SK-N-MC (cell line): ENCODE results near the gene AMACR.
"Not testable (repeated sequence)": the region's sequence is repeated elsewhere in the genome, so short reads cannot be mapped to it uniquely, and the experiment has no call there.

Source experiments
- DNase-seq: peaks from one replicate; pipeline ENCODE4 v3.0.0-alpha.2; 2011; ENCODE audit warnings: low read depth, low spot score
- H3K27ac ChIP-seq: fragments of 200-600 bp; sonication (generic); 2 replicates; pipeline ENCODE4 v1.5.1; 2016; ENCODE audit warnings: mixed run types
- H3K36me3 ChIP-seq: fragments of 200-600 bp; sonication (generic); 2 replicates; pipeline ENCODE4 v1.6.1; 2017; ENCODE audit warnings: antibody characterized with exemption, low read length, mixed read lengths; ENCODE audit not compliant: insufficient read depth
- H3K4me3 ChIP-seq: fragments of 200-600 bp; sonication (generic); 2 replicates; pipeline ENCODE4 v1.5.1; 2016
- H3K9ac ChIP-seq: fragments of 200-600 bp; sonication (generic); 2 replicates; pipeline ENCODE4 v1.8.0; 2017; ENCODE audit warnings: mixed run types, mixed read lengths; ENCODE audit not compliant: insufficient read length
- H3K9me3 ChIP-seq: fragments of 200-600 bp; sonication (generic); 2 replicates; pipeline ENCODE4 v1.6.1; 2017; ENCODE audit warnings: low read depth, mild to moderate bottlenecking, antibody characterized with exemption, low read length, moderate library complexity, mixed read lengths
- EZH2 ChIP-seq: fragments of 200-600 bp; sonication (generic); IDR thresholded peaks from one replicate; pipeline ENCODE4 v1.6.1; 2017; ENCODE audit warnings: antibody characterized with exemption
- FOXP2 ChIP-seq: optimal IDR thresholded peaks from 2 replicates; pipeline ENCODE3; 2011; ENCODE audit warnings: mild to moderate bottlenecking, moderate library complexity; ENCODE audit not compliant: insufficient read depth; ENCODE audit errors: extremely low read length, control extremely low read depth
- POLR2AphosphoS5 ChIP-seq: IDR thresholded peaks from 2 replicates; pipeline ENCODE4 v1.6.1; 2012; ENCODE audit warnings: mild to moderate bottlenecking, low read depth, low read length, borderline replicate concordance

Gene AMACR

GRCh38 chr5:34015120-34015822, 7.4 kb upstream of the AMACR start:
- no peaks in the 10 kb centered on the region; the same call in 1 of the 2 replicates for H3K36me3 ChIP-seq
- DNase-seq: no peak
- no peaks in the 10 kb centered on the region for H3K9me3 ChIP-seq
- no peak overlapping the region for H3K4me3 ChIP-seq
- no peak overlapping the region for H3K27ac ChIP-seq
- H3K9ac ChIP-seq: no peak overlapping the region
- TF ChIP-seq EZH2: no peak

- no peak overlapping the region for H3K9ac ChIP-seq
- no peaks in the 10 kb centered on the region; the same call in 1 of the 2 replicates for H3K36me3 ChIP-seq
- TF ChIP-seq EZH2 (no peak), FOXP2 (no peak), POLR2AphosphoS5 (no peak)
- no peaks in the 10 kb centered on the region for H3K9me3 ChIP-seq
- no peak overlapping the region for H3K4me3 ChIP-seq
- no peak for DNase-seq
- H3K27ac ChIP-seq: no peak overlapping the region
These were observed 6.8 kb upstream of the AMACR start for GRCh38 chr5:34014626-34015025.

- H3K4me3 ChIP-seq: no peak overlapping the region
- no peak for DNase-seq
- no peaks in the 10 kb centered on the region for H3K9me3 ChIP-seq
- H3K9ac ChIP-seq: no peak overlapping the region
- TF ChIP-seq EZH2 (no peak), FOXP2 (no peak), POLR2AphosphoS5 (no peak)
- no peaks in the 10 kb centered on the region for H3K36me3 ChIP-seq
- no peak overlapping the region for H3K27ac ChIP-seq
These were observed 5.7 kb upstream of the AMACR start for GRCh38 chr5:34013547-34013946.

- no peak overlapping the region for H3K4me3 ChIP-seq
- no peaks in the 10 kb centered on the region for H3K36me3 ChIP-seq
- no peak for TF ChIP-seq FOXP2
- no peak overlapping the region for H3K9ac ChIP-seq
- no peaks in the 10 kb centered on the region for H3K9me3 ChIP-seq
- DNase-seq: no peak
- no peak overlapping the region for H3K27ac ChIP-seq
These were observed 4.9 kb upstream of the AMACR start for GRCh38 chr5:34012791-34013190.

GRCh38 chr5:34011536-34011935, 3.7 kb upstream of the AMACR start:
- no peak for TF ChIP-seq EZH2
- no peak for TF ChIP-seq POLR2AphosphoS5
- no peak for TF ChIP-seq FOXP2
- no peaks in the 10 kb centered on the region for H3K9me3 ChIP-seq
- H3K9ac ChIP-seq: no peak overlapping the region
- DNase-seq: no peak
- H3K36me3 ChIP-seq: no peaks in the 10 kb centered on the region
- H3K27ac ChIP-seq: no peak overlapping the region
- no peak overlapping the region for H3K4me3 ChIP-seq

GRCh38 chr5:34010146-34010545, 2.3 kb upstream of the AMACR start:
- H3K9ac ChIP-seq, H3K27ac ChIP-seq, DNase-seq, H3K4me3 ChIP-seq, H3K36me3 ChIP-seq, H3K9me3 ChIP-seq: not testable (repeated sequence)

GRCh38 chr5:34009610-34010009, 1.8 kb upstream of the AMACR start:
- Histone ChIP-seq H3K9me3 (no peaks in the 10 kb centered on the region), H3K9ac (no peak overlapping the region), H3K27ac (no peak overlapping the region), H3K36me3 (peaks cover 9% of the 10 kb centered on the region), H3K4me3 (no peak overlapping the region)
- TF ChIP-seq FOXP2 (no peak), EZH2 (no peak), POLR2AphosphoS5 (no peak)
- no peak for DNase-seq

- Histone ChIP-seq H3K27ac (peak overlapping the region; percentile 85; the same call in 1 of the 2 replicates), H3K4me3 (peak overlapping the region; percentile 94), H3K9me3 (no peaks in the 10 kb centered on the region), H3K36me3 (peaks cover 16% of the 10 kb centered on the region), H3K9ac (peak overlapping the region; percentile 88)
- TF ChIP-seq POLR2AphosphoS5 (no peak), FOXP2 (no peak), EZH2 (no peak)
- DNase-seq: no peak
These were observed 952 bp upstream of the AMACR start for GRCh38 chr5:34008802-34009201.

GRCh38 chr5:34007201-34007620, 639 bp downstream of the AMACR start:
- peak overlapping the region; percentile 77 for H3K9ac ChIP-seq
- DNase-seq: no peak
- H3K27ac ChIP-seq: no peak overlapping the region
- no peaks in the 10 kb centered on the region for H3K9me3 ChIP-seq
- peaks cover 20% of the 10 kb centered on the region for H3K36me3 ChIP-seq
- H3K4me3 ChIP-seq: peak overlapping the region; percentile 94
- TF ChIP-seq EZH2: no peak
- no peak for TF ChIP-seq POLR2AphosphoS5
- TF ChIP-seq FOXP2: no peak

- no peak for DNase-seq
- Histone ChIP-seq H3K27ac (no peak overlapping the region), H3K9me3 (no peaks in the 10 kb centered on the region), H3K36me3 (peaks cover 20% of the 10 kb centered on the region), H3K4me3 (no peak overlapping the region), H3K9ac (no peak overlapping the region)
- no peak for TF ChIP-seq FOXP2
- no peak for TF ChIP-seq EZH2
- no peak for TF ChIP-seq POLR2AphosphoS5
These were observed 2.2 kb downstream of the AMACR start for GRCh38 chr5:34005681-34006080.
